ENCODE measurements around the gene RHBDL2. TPM values are rescaled to one million over a fixed set of nuclear protein-coding genes. Genes with fewer than 3 reads are reported as not detected.

RHBDL2 gene
- total and polyA plus RNA-seq, 2 of the 13 experiments (the other 11 are each of a cell fraction or from before 2014, with no cell fraction given), result 3.3 to 5.4 TPM

DNA sequence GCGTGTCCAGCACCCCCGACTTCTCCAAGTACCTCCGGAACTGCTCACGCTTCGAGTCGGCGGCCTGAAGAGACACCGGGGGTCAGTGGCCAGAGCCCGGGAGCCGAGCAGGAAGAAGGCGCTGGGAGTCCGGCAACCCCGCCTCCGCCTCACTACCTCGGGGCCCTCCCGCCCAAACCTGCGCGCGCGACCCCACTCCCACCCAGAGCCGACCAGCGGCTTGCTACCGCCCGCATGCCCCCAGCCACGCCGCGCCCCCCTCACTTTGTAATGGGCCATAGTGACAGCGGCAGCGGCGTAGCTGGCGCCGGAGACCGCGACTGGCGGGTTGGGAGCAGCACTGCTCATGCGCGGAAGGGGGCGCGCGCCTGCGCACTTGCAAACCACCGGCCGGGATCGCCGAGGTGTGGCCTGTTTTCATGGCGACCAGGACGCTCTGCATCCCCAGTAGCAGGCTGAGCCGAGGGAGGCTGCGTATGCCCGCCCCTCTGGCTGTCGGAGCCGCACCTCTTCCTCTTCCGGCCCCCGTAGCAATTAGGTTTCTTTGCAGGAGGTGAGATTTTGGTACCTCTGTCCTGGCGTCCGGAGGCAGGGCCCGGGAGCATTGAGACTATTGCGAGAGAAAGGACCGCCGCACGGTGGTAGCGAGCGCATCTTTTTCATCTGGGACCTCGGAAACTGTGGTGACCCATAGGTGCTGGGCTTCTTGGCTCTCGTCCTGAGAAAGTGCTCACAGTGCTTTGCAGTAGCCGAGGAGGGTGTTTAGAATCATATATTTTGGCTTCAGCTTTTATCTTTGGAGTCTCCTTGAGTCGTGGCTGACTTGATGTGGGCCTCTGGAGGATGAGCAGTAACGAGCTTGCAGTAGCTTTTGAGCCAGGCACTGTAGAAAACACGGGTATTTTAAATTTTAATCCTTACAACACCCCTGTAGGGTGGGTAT is 68.3 kb downstream of the RHBDL2 start, which contains the start of gene MYCBP (continued):
- TF ChIP-seq NFKB2 (CRISPR knock-in tag; IDR thresholded peaks at IDR 0.05; ENCODE audit: borderline replicate concordance) (no peak; the same call in 1 of the 2 replicates), CEBPG (CRISPR knock-in tag; IDR thresholded peaks at IDR 0.05) (no peak), MTA3 (CRISPR knock-in tag; IDR thresholded peaks at IDR 0.05) (no peak), ZNF652 (CRISPR knock-in tag; IDR thresholded peaks at IDR 0.05; ENCODE audit: borderline replicate concordance, low read depth) (no peak), TSC22D2 (CRISPR knock-in tag; IDR thresholded peaks at IDR 0.05; ENCODE audit: borderline replicate concordance) (no peak), MIER2 (CRISPR knock-in tag; IDR thresholded peaks at IDR 0.05) (no peak)
- TF ChIP-seq, protein P1, sequence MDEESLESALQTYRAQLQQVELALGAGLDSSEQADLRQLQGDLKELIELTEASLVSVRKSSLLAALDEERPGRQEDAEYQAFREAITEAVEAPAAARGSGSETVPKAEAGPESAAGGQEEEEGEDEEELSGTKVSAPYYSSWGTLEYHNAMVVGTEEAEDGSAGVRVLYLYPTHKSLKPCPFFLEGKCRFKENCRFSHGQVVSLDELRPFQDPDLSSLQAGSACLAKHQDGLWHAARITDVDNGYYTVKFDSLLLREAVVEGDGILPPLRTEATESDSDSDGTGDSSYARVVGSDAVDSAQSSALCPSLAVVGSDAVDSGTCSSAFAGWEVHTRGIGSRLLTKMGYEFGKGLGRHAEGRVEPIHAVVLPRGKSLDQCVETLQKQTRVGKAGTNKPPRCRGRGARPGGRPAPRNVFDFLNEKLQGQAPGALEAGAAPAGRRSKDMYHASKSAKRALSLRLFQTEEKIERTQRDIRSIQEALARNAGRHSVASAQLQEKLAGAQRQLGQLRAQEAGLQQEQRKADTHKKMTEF (CRISPR knock-in tag; IDR thresholded peaks at IDR 0.05), result peak; percentile 40; the same call in 1 of the 2 replicates
- TF ChIP-seq, protein P2, sequence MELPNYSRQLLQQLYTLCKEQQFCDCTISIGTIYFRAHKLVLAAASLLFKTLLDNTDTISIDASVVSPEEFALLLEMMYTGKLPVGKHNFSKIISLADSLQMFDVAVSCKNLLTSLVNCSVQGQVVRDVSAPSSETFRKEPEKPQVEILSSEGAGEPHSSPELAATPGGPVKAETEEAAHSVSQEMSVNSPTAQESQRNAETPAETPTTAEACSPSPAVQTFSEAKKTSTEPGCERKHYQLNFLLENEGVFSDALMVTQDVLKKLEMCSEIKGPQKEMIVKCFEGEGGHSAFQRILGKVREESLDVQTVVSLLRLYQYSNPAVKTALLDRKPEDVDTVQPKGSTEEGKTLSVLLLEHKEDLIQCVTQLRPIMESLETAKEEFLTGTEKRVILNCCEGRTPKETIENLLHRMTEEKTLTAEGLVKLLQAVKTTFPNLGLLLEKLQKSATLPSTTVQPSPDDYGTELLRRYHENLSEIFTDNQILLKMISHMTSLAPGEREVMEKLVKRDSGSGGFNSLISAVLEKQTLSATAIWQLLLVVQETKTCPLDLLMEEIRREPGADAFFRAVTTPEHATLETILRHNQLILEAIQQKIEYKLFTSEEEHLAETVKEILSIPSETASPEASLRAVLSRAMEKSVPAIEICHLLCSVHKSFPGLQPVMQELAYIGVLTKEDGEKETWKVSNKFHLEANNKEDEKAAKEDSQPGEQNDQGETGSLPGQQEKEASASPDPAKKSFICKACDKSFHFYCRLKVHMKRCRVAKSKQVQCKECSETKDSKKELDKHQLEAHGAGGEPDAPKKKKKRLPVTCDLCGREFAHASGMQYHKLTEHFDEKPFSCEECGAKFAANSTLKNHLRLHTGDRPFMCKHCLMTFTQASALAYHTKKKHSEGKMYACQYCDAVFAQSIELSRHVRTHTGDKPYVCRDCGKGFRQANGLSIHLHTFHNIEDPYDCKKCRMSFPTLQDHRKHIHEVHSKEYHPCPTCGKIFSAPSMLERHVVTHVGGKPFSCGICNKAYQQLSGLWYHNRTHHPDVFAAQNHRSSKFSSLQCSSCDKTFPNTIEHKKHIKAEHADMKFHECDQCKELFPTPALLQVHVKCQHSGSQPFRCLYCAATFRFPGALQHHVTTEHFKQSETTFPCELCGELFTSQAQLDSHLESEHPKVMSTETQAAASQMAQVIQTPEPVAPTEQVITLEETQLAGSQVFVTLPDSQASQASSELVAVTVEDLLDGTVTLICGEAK (IDR thresholded peaks at IDR 0.05), result no peak
- TF ChIP-seq, protein P2 (CRISPR knock-in tag; IDR thresholded peaks at IDR 0.05), result peak; percentile 42; the same call in 1 of the 2 replicates
- TF ChIP-seq, protein P3, sequence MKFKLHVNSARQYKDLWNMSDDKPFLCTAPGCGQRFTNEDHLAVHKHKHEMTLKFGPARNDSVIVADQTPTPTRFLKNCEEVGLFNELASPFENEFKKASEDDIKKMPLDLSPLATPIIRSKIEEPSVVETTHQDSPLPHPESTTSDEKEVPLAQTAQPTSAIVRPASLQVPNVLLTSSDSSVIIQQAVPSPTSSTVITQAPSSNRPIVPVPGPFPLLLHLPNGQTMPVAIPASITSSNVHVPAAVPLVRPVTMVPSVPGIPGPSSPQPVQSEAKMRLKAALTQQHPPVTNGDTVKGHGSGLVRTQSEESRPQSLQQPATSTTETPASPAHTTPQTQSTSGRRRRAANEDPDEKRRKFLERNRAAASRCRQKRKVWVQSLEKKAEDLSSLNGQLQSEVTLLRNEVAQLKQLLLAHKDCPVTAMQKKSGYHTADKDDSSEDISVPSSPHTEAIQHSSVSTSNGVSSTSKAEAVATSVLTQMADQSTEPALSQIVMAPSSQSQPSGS (CRISPR knock-in tag; IDR thresholded peaks at IDR 0.05), result no peak
- TF ChIP-seq, protein P4, sequence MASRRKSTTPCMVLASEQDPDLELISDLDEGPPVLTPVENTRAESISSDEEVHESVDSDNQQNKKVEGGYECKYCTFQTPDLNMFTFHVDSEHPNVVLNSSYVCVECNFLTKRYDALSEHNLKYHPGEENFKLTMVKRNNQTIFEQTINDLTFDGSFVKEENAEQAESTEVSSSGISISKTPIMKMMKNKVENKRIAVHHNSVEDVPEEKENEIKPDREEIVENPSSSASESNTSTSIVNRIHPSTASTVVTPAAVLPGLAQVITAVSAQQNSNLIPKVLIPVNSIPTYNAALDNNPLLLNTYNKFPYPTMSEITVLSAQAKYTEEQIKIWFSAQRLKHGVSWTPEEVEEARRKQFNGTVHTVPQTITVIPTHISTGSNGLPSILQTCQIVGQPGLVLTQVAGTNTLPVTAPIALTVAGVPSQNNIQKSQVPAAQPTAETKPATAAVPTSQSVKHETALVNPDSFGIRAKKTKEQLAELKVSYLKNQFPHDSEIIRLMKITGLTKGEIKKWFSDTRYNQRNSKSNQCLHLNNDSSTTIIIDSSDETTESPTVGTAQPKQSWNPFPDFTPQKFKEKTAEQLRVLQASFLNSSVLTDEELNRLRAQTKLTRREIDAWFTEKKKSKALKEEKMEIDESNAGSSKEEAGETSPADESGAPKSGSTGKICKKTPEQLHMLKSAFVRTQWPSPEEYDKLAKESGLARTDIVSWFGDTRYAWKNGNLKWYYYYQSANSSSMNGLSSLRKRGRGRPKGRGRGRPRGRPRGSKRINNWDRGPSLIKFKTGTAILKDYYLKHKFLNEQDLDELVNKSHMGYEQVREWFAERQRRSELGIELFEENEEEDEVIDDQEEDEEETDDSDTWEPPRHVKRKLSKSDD (CRISPR knock-in tag; IDR thresholded peaks at IDR 0.05; ENCODE audit: low read depth), result no peak
